AG10803 (cell line): ENCODE measurements around the gene ARHGAP28.

Source experiments
- DNase-seq: peaks from one replicate; pipeline ENCODE4 v3.0.0; 2010; ENCODE audit warnings: low read depth
- H3K4me3 ChIP-seq: 2 replicates; pipeline ENCODE4 v1.5.1; 2011; ENCODE audit warnings: mild to moderate bottlenecking, low read length, control low read depth
- CTCF ChIP-seq: conservative IDR thresholded peaks from 2 replicates; pipeline ENCODE4 v1.5.1; 2011; ENCODE audit warnings: mild to moderate bottlenecking, low read length, control low read depth, inconsistent platforms

Gene ARHGAP28

DNA sequence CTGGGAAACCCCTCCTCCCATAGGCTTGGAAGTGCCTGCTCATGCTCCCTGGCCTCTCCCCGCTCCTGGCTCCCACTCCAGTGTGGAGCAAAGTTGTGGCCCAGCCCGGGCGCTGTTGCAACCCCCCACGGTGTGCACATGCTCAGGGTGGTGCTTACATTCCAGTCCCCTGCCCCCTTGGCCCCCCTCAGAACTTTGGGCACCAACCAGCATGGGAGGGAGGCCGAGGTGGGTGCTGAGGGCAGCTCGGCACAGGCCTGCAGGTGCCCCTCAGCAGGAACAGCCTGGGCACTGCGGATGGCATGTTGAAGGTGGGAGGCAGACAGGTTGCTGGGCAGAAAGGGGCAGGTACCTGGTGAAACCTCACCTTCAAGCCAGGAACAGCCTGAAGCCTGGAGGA, 125.3 kb downstream of the ARHGAP28 start:
- no peak overlapping the region for H3K4me3 ChIP-seq
- no peak for DNase-seq
- no peak for TF ChIP-seq CTCF

- no peak for TF ChIP-seq CTCF
- H3K4me3 ChIP-seq, result no peak overlapping the region
- no peak for DNase-seq
These were observed 126.3 kb downstream of the ARHGAP28 start for GRCh38 chr18:6855767-6856166.

DNA sequence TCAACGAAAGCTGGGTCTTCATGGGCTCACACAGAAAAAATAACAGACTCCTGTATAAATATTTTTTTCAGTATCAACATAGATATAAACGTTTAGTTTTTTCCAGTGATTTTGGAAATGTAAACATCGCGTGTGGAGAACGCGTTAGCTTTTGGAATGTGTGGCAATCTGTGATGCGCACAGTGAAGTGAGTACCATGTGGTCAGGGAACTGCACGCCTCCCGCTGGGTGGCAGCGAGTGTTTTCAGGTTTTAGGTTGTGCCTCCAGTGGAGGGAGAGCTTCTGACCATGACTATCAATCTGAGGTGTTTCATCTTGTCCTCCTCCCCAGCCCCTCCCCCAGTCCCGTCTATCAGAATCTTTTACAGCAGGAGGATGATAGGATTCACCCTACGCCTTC, 127.8 kb downstream of the ARHGAP28 start:
- no peak overlapping the region for H3K4me3 ChIP-seq
- no peak for TF ChIP-seq CTCF
- DNase-seq, result no peak

GRCh38 chr18:6859676-6860422, 130.3 kb downstream of the ARHGAP28 start:
- H3K4me3 ChIP-seq, result no peak overlapping the region
- DNase-seq, result no peak
- no peak for TF ChIP-seq CTCF

- H3K4me3 ChIP-seq, result no peak overlapping the region
- DNase-seq, result no peak
- no peak for TF ChIP-seq CTCF
These were observed 131.4 kb downstream of the ARHGAP28 start for GRCh38 chr18:6860804-6861448.

DNA sequence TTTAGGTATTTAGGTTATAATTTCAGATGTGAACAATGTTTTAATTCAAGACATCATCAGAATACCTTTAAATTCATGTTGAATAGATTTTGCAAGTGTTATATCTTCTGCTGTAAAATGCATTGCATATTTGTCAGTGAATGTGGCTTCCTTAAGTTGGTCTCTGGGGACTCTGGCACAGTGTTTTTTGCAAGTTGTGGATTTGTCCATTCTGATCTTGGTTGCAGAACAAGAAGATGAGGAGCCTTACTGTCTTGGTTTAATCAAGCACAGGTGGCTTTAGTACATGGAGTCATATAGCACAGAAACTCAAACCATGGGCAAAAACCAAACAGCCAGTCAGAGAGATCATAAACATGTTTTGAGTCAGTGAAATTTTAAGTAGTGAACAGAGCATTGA, 135.7 kb downstream of the ARHGAP28 start:
- no peak for DNase-seq
- no peak for TF ChIP-seq CTCF
- H3K4me3 ChIP-seq, result no peak overlapping the region

GRCh38 chr18:6866552-6867085, 137.1 kb downstream of the ARHGAP28 start:
- H3K4me3 ChIP-seq, result no peak overlapping the region
- no peak for TF ChIP-seq CTCF
- DNase-seq, result no peak
